Testis (tissue), 2 donors: Measurements from ENCODE around the gene CENPQ.

Source experiments
- POLR2A ChIP-seq: fragments of 450-650 bp; IDR thresholded peaks from one replicate; pipeline ENCODE4 v1.6.1; 2017; ENCODE audit warnings: antibody characterized with exemption, mild to moderate bottlenecking, moderate library complexity
- TF ChIP-seq, protein P1 (sequence below), 3 experiments: fragments of 450-650 bp in 2 of 3; fragments of 200-600 bp in 1 of 3; sonication (generic) in 1 of 3; IDR thresholded peaks; one replicate each; pipeline ENCODE4 v1.5.1; 2016 to 2019; ENCODE audit warnings: antibody characterized with exemption in 3 of 3, mild to moderate bottlenecking in 2 of 3, moderate library complexity in 1 of 3

DNA sequence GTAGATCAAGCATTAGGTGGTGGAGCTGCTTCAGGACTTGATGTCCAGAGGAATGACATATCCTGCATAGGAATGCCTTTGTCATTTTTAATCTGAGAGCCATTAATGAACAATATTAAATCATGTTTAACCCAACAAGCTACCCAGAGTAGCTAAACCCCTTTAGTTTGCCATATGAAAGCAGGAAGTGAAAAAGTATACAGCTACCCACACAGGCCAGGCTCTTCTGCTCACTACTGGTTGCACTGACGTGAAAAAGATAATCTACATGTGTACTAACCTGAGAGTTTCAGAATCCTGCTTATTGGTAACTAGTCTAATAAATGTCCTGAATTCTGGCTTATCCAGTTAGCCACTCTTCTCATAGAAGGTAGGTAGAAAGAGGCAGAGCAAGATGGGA, 56.5 kb downstream of the CENPQ start:
- TF ChIP-seq, protein P1, sequence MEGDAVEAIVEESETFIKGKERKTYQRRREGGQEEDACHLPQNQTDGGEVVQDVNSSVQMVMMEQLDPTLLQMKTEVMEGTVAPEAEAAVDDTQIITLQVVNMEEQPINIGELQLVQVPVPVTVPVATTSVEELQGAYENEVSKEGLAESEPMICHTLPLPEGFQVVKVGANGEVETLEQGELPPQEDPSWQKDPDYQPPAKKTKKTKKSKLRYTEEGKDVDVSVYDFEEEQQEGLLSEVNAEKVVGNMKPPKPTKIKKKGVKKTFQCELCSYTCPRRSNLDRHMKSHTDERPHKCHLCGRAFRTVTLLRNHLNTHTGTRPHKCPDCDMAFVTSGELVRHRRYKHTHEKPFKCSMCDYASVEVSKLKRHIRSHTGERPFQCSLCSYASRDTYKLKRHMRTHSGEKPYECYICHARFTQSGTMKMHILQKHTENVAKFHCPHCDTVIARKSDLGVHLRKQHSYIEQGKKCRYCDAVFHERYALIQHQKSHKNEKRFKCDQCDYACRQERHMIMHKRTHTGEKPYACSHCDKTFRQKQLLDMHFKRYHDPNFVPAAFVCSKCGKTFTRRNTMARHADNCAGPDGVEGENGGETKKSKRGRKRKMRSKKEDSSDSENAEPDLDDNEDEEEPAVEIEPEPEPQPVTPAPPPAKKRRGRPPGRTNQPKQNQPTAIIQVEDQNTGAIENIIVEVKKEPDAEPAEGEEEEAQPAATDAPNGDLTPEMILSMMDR (IDR thresholded peaks at IDR 0.05): no peak
- TF ChIP-seq POLR2A: no peak
